Tongue (tissue), 2 donors: ENCODE measurements around the gene VBP1. TPM values are rescaled to one million over a fixed set of nuclear protein-coding genes. Genes with fewer than 3 reads are reported as not detected.
"Not testable (repeated sequence)": the region's sequence is repeated elsewhere in the genome, so short reads cannot be mapped to it uniquely, and the experiment has no call there.

Experiments
- DNase-seq: peaks from one replicate; pipeline ENCODE4 v3.0.0-alpha.2; 2015
- total RNA-seq: library from RNA; depleted of rRNA; stranded (reverse); fragments of >200 nt; gene quantifications from one replicate; pipeline ENCODE4 v1.2.3, GENCODE V29; 2014

VBP1 gene
- 72.4 TPM for total RNA-seq

GRCh38 chrX:155216179-155216939, at the start of gene VBP1:
Gene VBP1 (plus strand): TSS chrX:155216460. CDS start chrX:155216483, 23 bp downstream.
- peak; percentile 96 for DNase-seq

DNA sequence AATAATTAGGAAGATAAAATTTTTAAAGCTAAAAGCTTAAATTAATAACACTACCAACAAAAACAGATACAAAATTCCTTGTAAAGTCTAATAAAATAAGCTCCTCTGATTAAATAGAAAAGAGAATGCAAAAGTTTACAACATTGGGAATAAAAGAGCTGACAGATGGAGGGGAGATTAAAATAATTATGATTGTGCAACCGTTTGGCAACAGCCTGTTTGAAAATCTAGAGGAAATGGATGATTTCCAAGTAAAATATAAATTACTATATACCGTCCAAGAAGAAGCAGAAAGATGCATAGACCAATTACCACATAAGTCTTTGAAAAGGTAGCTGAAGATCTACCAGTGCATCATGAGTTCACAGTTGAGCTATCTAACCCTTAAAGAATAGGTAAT, 46.4 kb upstream of the VBP1 start:
- DNase-seq: no peak

DNA sequence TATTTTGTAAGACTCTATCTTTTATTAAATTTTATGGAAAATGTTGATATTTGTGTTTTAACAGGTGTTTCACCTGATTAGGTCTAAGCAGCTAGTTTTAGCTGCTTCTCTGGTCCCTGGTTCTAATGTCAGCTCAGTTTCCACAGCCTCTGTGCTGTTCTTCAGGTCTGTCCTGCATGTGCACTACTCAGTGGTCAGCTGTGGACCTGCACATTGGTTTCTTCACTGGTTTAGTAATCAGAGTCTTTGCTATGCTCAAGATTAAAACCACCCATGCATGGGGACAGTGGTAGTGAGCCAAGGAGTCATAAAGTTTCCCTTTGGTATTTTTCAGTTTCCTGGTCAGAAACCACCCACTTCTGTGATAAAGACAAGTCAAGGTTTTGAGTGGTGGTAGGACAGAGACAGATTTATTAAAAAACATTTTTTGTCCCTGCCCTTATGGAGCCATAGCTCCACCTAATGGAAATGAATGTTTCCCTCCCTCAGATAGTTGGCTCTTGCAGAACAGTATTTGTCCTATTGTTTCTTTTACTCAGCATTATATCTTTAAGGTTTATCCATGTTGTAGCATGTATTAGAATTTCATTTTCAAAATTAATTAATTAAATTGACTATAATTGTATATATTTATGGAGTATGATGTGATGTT, 36.8 kb upstream of the VBP1 start:
- no peak for DNase-seq

- DNase-seq: no peak
Measured at GRCh38 chrX:155188786-155189185, 27.5 kb upstream of the VBP1 start.

DNA sequence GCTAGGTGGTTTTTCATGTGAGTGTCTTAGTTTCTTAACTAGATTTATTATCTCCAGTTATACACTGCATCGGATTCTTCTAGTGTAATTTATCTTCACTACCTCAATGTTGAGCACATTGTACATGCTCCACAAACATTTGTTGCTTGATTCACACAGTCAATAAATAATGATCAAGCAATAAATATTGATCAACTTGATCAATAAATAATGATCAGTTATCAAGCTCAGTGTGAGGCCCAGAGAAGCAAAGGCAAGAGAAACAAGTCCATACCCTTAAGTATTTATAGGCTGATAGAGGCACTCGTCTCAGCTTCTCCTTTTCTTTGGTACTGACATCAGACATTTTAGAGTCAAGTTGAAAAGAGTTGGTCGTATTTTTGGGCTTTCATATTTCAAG, 5.1 kb upstream of the VBP1 start:
- DNase-seq: no peak

- DNase-seq: no peak
Measured at GRCh38 chrX:155213731-155214130, 2.5 kb upstream of the VBP1 start.

GRCh38 chrX:155215443-155216178, 649 bp upstream of the VBP1 start:
- no peak for DNase-seq

- DNase-seq: no peak
Measured at GRCh38 chrX:155216940-155217440, 730 bp downstream of the VBP1 start.

DNA sequence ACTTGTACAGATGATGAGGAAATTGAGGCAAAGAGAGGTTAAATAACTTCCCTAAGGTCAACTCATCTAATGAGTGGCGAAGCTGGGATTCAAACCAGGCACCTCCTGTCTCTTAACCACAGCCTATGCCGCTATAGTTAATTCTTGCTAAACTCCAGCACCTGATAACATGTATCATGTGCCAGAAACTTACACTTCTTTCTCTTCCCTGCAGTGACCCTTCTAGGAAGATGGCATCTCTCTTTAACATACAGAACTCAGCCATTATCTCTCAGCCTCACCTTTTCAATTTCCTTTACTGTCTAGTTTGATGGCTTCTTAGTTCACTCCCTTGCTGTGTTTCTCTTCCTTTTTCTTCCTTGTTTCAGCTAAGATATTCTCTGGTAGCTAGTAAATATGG, 2.5 kb downstream of the VBP1 start:
- no peak for DNase-seq

GRCh38 chrX:155221351-155221750, 5.1 kb downstream of the VBP1 start:
- DNase-seq: no peak

- not testable (repeated sequence) for DNase-seq
Measured at GRCh38 chrX:155223746-155224145, 7.5 kb downstream of the VBP1 start.

GRCh38 chrX:155225774-155226173, 9.5 kb downstream of the VBP1 start:
- no peak for DNase-seq

DNA sequence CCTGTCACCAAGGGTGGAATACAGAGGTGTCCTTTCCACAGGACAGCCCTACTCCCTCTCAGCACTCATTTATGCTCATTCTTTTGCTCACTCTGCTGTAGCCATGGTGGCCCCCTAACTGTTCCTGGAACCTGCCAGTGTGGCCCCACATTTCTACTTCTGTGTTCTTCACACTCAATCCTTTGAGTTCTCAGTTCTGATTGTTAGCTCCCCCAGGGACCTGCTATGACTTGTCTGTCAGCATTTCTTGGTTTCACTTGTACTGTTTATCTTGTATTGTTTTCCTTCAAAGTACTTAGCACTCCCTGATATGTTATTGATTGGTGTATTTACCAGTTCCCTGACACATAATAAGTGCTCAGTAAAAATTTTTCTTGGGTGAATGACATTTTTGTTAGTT, 14.9 kb downstream of the VBP1 start:
- DNase-seq: no peak

GRCh38 chrX:155235891-155236290, 19.6 kb downstream of the VBP1 start:
- DNase-seq: no peak

GRCh38 chrX:155237719-155238118, 21.5 kb downstream of the VBP1 start:
- no peak for DNase-seq

DNA sequence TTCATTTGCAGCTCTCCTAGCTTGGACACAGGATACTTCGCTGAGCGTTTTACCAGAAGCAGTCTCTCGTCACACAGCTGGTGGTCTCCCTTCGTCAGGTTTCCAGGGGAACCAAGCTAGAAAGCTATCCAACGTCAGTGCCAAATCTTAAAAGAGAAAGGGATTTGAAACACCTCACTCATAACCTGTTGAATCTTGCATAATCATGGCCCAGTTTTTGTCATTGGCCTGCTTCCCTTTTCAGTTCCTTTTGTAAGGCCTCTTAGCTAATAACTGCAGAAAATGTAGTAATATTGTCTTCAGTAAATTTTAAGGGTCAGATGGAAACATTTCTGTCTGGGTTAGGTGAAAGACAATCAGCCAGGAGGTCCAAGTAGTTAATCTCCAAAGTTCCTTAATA, 26.0 kb downstream of the VBP1 start:
- DNase-seq: peak; percentile 1

GRCh38 chrX:155246748-155247147, 30.5 kb downstream of the VBP1 start:
- no peak for DNase-seq

GRCh38 chrX:155247497-155247896, 31.2 kb downstream of the VBP1 start:
- DNase-seq: no peak

- no peak for DNase-seq
Measured at GRCh38 chrX:155251391-155251790, 35.1 kb downstream of the VBP1 start.

- DNase-seq: no peak
Measured at GRCh38 chrX:155259752-155260151, 43.5 kb downstream of the VBP1 start.

DNA sequence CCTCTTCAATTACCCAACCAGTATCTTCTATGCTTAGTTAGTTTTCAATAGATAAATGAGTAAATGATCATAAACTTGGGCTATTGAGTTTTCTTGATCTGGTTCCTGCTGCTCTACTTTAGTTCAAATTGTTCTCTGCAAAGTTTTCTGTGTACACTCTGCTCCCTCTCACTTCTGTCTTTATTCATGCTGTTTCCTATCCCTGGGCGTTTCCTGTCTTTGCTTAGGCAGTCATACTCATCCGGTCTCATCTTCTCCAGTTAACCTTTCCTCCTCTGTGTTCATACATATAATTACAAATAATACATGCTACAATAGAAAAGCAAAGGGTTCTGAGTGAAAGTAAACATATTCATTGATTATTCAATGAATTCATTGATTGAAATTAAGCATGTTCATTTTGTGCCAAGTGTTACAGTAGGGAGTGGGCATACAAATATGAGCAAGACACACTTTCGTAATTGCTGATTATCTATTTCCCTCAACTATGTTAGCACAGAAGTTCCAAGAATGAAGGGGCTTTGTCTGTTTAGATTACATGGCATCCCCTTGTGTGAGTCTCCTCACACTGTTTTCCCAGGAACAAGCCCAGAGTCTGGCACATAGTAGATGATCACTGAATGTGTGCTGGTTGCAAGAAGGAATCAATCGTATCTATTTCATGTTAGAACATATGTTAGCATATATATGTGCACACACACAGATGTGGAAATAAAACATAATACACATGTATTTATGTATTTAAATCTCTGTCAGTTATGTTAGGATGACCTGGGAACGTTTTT, 46.9 kb downstream of the VBP1 start:
- DNase-seq: no peak
